Frontal cortex (tissue), 4 donors: Measurements from ENCODE around the gene SAMD3. TPM values are rescaled to one million over a fixed set of nuclear protein-coding genes. Genes with fewer than 3 reads are reported as not detected.
"Not testable (repeated sequence)": the region's sequence is repeated elsewhere in the genome, so short reads cannot be mapped to it uniquely, and the experiment has no call there.

ENCODE experiments used
- DNase-seq, 2 donors: peaks; one replicate each; pipeline ENCODE4 v3.0.0; 2012; ENCODE audit warnings: low spot score in 2 of 2
- FAIRE-seq: peaks from 2 replicates; lab custom pipeline; 2012; peaks lifted over from hg19 to GRCh38; lab: Jason Lieb, UNC
- total RNA-seq: library from RNA; depleted of rRNA; stranded (reverse); fragments of >200 nt; gene quantifications from one replicate; pipeline ENCODE4 v1.2.3, GENCODE V29; 2014
- donor health status: control.
- donor health status: control.
- donor health status: control.

The SAMD3 gene
- total RNA-seq, 1 donor from 2014 or later: 18.3 TPM

- DNase-seq: no peak
- FAIRE-seq: no peak
Observed at GRCh38 chr6:130143709-130144108, 79.0 kb downstream of the SAMD3 start.

GRCh38 chr6:130140084-130140483, 82.7 kb downstream of the SAMD3 start:
- no peak for FAIRE-seq
- no peak for DNase-seq

- FAIRE-seq (no peak), DNase-seq (no peak)
Observed at GRCh38 chr6:130138909-130139242, 83.9 kb downstream of the SAMD3 start.

GRCh38 chr6:130138116-130138908, 84.4 kb downstream of the SAMD3 start:
- DNase-seq (no peak), FAIRE-seq (no peak)

GRCh38 chr6:130136798-130137197, 86.0 kb downstream of the SAMD3 start:
- DNase-seq (no peak), FAIRE-seq (no peak)

- no peak for DNase-seq
- FAIRE-seq: no peak
Observed at GRCh38 chr6:130134582-130134981, 88.2 kb downstream of the SAMD3 start.

- FAIRE-seq: no peak
- no peak for DNase-seq
Observed at GRCh38 chr6:130132286-130132701, 90.5 kb downstream of the SAMD3 start.

- DNase-seq (no peak), FAIRE-seq (no peak)
Observed at GRCh38 chr6:130129762-130130246, 92.9 kb downstream of the SAMD3 start.

GRCh38 chr6:130128326-130128725, 94.4 kb downstream of the SAMD3 start:
- DNase-seq: no peak
- FAIRE-seq: no peak

- DNase-seq (no peak), FAIRE-seq (no peak)
Observed at GRCh38 chr6:130127195-130127594, 95.6 kb downstream of the SAMD3 start.

GRCh38 chr6:130122243-130122642, 100.5 kb downstream of the SAMD3 start:
- DNase-seq: no peak

GRCh38 chr6:130120731-130121130, 102.0 kb downstream of the SAMD3 start:
- no peak for FAIRE-seq

More at GRCh38 chr6:130122243-130122642, 100.5 kb downstream of the SAMD3 start:
- no peak for FAIRE-seq

GRCh38 chr6:130119211-130119610, 103.5 kb downstream of the SAMD3 start:
- DNase-seq (no peak), FAIRE-seq (no peak)

More at GRCh38 chr6:130120731-130121130, 102.0 kb downstream of the SAMD3 start:
- no peak for DNase-seq

GRCh38 chr6:130118236-130118635, 104.5 kb downstream of the SAMD3 start:
- FAIRE-seq: no peak

GRCh38 chr6:130117187-130117701, 105.5 kb downstream of the SAMD3 start:
- not testable (repeated sequence) for DNase-seq, FAIRE-seq

More at GRCh38 chr6:130118236-130118635, 104.5 kb downstream of the SAMD3 start:
- no peak for DNase-seq

- FAIRE-seq: no peak
- DNase-seq: no peak
Observed at GRCh38 chr6:130116273-130116672, 106.5 kb downstream of the SAMD3 start.

GRCh38 chr6:130115036-130115435, 107.7 kb downstream of the SAMD3 start:
- no peak for DNase-seq
- FAIRE-seq: no peak

GRCh38 chr6:130113201-130113710, 109.5 kb downstream of the SAMD3 start:
- no peak for FAIRE-seq
- DNase-seq: no peak

GRCh38 chr6:130111031-130111430, 111.7 kb downstream of the SAMD3 start:
- no peak for FAIRE-seq
- DNase-seq: no peak

- DNase-seq (no peak), FAIRE-seq (no peak)
Observed at GRCh38 chr6:130107710-130108109, 115.0 kb downstream of the SAMD3 start.

- DNase-seq (no peak), FAIRE-seq (no peak)
Observed at GRCh38 chr6:130105996-130106704, 116.6 kb downstream of the SAMD3 start.
